Central memory CD8-positive, alpha-beta T cell (primary cell): ENCODE data around the gene METTL23.
"Not testable (repeated sequence)": the region's sequence is repeated elsewhere in the genome, so short reads cannot be mapped to it uniquely, and the experiment has no call there.

ENCODE experiments used
- ATAC-seq: fragments of 150-1000 bp; cut with Tn5 transposase; replicated peaks from 2 replicates; pipeline ENCODE4 v1.10.0; 2022; ENCODE audit warnings: mild to moderate bottlenecking, moderate FRiP score, moderate number of reproducible peaks; ENCODE audit not compliant: poor library complexity, severe bottlenecking; ENCODE audit errors: extremely low read depth
- DNase-seq, 2 donors: peaks; one replicate each; pipeline ENCODE4 v3.0.0; 2021; ENCODE audit warnings: low spot score in 2 of 2
- H3K27ac Mint-ChIP-seq: one replicate; pipeline ENCODE4 v1.8.0; 2022; ENCODE audit warnings: low read depth, mild to moderate bottlenecking, moderate library complexity, mixed read lengths
- H3K27me3 Mint-ChIP-seq: one replicate; pipeline ENCODE4 v1.8.0; 2022; ENCODE audit warnings: mixed read lengths
- H3K36me3 Mint-ChIP-seq: one replicate; pipeline ENCODE4 v1.8.0; 2022; ENCODE audit warnings: mild to moderate bottlenecking, moderate library complexity, mixed read lengths; ENCODE audit not compliant: insufficient read depth
- H3K4me1 Mint-ChIP-seq: one replicate; pipeline ENCODE4 v1.8.0; 2022; ENCODE audit warnings: mixed read lengths
- H3K4me3 Mint-ChIP-seq: one replicate; pipeline ENCODE4 v1.8.0; 2022; ENCODE audit warnings: mild to moderate bottlenecking, moderate library complexity, mixed read lengths
- H3K9me3 Mint-ChIP-seq: one replicate; pipeline ENCODE4 v1.8.0; 2022; ENCODE audit warnings: mixed read lengths

METTL23 gene

DNA sequence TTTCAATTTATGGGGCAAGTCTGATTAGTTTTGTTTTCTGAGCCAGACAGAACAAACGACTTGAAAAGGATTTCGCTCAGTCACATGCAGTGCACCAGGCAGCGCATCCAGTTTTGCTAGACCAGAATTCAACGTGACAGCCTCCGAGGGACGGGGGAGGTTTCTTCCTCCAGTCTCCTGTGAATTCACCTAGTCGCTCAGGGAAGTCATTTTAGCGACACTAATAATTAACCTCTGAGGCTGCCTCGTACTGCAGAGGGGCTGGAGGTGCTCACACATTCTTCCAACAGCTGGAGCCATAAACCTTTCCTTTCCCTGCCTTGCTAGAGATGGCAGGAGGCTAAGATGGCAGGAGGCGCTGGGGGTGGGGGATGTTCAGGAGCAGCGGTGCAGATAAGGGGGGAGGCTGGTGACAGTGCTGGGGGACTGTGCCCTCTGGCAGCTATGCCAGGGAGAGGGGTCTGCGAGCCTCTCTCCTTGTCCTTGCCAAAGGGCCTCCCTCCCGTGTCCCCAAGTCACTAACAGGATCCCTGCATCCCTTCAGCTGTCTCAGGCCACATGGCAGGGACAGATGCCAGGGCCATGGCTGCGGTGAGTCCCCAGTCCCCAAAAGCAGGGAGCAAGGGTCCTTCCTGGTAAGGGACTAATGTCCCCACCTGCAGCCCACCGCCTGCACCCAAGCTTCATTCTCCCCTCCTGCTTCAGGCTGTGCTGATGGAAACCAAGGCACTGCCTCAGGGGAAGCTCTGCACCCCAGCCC lies 39.9 kb upstream of the METTL23 start:
- Mint-ChIP-seq H3K9me3 (no peaks in the 10 kb centered on the region), H3K27ac (no peak overlapping the region), H3K36me3 (peaks cover 1% of the 10 kb centered on the region), H3K27me3 (no peaks in the 10 kb centered on the region), H3K4me1 (peaks cover 15% of the 10 kb centered on the region), H3K4me3 (no peak overlapping the region)
- ATAC-seq (no peak), DNase-seq (no peak)

DNA sequence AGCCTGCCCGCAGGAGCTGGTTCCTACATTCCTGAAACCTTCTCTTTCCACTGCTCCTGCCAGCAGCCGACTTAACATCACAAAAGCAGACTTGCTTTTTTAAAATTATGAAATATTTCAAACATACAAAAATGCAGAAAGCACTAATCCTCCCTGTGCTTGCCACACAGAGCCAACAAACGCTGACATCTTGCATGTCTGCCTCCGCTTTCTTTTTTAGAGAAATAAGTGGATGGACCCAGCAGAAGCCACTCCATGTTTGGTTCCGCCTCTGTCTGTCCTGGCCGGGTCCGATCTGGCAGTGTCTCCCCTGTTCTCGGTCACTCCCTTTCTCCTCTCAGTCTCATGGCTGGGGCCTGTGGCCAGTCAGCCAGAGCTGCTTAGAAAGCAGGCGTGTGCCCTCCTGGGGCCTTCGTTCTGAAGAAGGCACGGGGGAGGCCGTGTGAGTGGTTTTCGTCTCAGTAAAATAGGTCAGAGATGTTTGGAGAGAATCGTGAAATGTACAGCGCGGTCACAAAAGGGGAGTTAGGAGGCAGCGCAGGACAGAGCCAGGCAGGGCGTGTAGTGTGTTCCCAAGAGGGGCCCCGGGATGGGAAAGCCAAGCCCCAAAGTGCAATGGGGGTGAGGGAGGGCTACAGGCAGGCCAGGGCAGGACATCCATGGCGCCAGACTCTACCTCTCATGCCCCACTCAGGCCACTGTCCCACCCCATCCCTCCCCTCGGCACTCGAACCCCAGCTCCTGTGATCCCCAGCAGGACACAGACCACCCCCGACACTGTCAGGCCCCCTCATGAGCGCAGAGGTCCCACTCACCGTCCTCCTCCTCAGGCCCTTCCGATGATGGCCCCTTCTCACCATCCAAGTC lies 39.1 kb upstream of the METTL23 start:
- Mint-ChIP-seq H3K36me3 (no peaks in the 10 kb centered on the region), H3K27me3 (no peaks in the 10 kb centered on the region), H3K9me3 (no peaks in the 10 kb centered on the region), H3K4me3 (no peak overlapping the region), H3K4me1 (peaks cover 7% of the 10 kb centered on the region), H3K27ac (no peak overlapping the region)
- DNase-seq (no peak), ATAC-seq (no peak)

DNA sequence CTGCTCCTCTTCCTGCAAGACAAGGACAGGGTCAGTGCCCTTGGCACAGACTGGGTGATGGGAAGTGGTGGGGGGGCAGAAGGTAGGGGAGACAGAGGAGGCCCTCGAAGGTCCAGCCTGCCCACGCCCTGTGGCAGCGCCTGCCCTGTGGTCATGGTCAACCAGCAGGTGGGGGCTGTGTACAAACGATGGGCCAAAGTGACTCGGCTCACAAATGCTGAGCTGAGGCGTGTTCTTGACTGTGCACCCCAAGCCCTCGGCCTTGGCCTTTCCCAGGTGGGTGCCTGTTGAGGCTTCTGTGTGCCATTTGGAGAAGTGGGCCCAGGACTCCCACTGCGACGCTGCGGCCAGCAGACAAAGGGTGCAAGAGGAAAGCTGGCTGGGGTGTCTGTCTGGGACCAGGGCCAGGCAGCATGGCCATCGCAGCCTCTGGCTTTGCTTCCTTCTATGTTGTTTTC lies 38.4 kb upstream of the METTL23 start:
- Mint-ChIP-seq H3K36me3 (no peaks in the 10 kb centered on the region), H3K9me3 (no peaks in the 10 kb centered on the region), H3K4me3 (no peak overlapping the region), H3K27ac (no peak overlapping the region), H3K4me1 (peaks cover 6% of the 10 kb centered on the region), H3K27me3 (no peaks in the 10 kb centered on the region)
- ATAC-seq (no peak), DNase-seq (no peak)

DNA sequence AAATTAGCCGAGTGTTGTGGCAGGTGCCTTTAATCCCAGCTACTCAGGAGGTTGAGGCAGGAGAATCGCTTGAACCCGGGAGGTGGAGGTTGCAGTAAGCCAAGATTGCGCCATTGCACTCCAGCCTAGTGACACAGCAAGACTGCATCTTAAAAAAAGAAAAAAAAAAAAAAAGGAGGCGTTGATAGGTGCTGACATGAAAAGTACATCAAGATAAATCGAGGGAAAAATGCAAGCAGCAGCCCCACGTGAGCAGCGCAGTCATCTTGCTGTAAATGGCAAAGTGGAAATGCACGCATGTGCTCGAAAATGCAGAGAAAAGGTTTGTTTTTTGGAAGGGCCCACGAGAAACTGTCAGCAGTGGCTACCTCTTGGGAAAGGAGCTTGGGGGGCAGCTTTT lies 36.8 kb upstream of the METTL23 start:
- no peak for DNase-seq
- Mint-ChIP-seq H3K4me1 (peaks cover 6% of the 10 kb centered on the region), H3K36me3 (no peaks in the 10 kb centered on the region)

DNA sequence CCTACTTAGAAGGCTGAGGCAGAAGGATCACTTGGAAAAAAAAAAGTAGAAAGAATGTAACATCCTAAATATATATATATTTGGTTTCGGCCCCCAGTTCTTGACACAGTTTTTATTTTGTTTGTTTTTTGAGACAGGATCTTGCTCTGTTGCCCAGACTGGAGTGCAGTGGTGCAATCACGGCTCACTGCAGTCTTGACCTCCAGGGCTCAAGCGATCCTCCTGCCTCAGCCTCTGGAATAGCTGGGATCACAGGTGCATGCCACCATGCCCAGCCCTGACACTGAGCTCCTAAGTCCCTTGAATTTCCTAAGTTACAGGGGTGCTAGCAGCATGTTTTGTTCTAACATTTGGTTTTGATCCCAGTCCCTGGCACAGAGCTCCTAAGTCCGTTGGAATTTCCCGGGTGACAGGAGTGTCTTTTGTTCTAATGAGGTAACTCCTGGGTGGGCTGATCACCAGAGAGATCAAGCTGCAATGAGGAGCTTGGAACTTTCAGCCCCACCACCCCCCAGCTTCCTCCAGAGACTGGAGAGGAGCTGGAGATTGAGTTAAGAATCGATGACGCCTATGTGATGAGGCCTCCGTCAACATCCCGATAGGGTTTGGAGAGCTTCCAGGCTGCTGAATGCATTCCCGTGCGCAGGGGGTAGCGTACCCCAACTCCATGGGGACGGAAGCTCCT lies 35.9 kb upstream of the METTL23 start:
- DNase-seq = no peak
- H3K4me3 Mint-ChIP-seq = no peak overlapping the region
- peaks cover 15% of the 10 kb centered on the region for H3K4me1 Mint-ChIP-seq
- no peaks in the 10 kb centered on the region for H3K9me3 Mint-ChIP-seq
- no peaks in the 10 kb centered on the region for H3K27me3 Mint-ChIP-seq
- H3K36me3 Mint-ChIP-seq = no peaks in the 10 kb centered on the region
- no peak for ATAC-seq
- H3K27ac Mint-ChIP-seq = no peak overlapping the region

More for the DNA sequence above, 36.8 kb upstream of the METTL23 start:
- ATAC-seq = no peak
- no peaks in the 10 kb centered on the region for H3K9me3 Mint-ChIP-seq
- H3K27me3 Mint-ChIP-seq = no peaks in the 10 kb centered on the region
- H3K27ac Mint-ChIP-seq = no peak overlapping the region
- no peak overlapping the region for H3K4me3 Mint-ChIP-seq

DNA sequence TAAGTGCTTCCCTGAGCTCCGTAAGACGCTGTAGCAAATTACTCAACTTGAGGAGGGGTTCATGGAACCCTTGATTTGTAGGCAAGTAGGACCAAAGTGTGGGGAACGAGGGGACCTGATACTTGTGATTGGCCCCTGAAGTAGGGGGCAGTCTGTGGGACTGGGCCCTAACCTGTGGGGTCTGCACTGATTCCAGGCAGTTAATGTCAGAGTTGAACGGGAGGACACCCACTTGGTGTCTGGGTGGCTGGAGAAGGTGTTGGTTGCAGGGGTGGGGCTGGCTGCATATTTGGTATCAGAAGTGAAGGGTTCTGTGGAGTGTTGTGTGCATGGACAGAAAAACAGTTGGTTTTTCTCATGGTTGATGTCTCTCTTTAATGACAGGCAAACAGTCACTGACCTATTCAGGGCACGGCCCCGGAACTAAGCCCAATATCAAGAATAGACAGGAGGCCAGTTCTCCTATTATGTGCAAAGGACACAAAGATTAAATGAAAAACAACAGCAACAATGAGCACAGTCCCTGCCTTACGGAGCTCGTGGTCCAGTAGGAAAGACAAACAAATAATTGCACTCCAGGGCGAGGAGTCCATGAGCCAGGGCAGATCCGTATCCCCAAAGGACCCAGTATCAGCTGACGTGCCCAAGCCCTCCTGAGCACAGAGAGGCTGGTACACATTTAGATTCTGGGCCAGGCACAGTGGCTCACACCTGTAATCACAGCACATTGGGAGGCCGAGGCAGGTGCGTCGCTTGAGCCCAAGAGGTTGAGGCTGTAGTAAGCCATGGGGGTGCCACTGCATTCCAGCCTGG lies 35.1 kb upstream of the METTL23 start:
- Mint-ChIP-seq H3K9me3 (no peaks in the 10 kb centered on the region), H3K4me1 (peaks cover 18% of the 10 kb centered on the region), H3K4me3 (no peak overlapping the region), H3K36me3 (no peaks in the 10 kb centered on the region), H3K27me3 (no peaks in the 10 kb centered on the region), H3K27ac (no peak overlapping the region)
- DNase-seq (no peak), ATAC-seq (no peak)

DNA sequence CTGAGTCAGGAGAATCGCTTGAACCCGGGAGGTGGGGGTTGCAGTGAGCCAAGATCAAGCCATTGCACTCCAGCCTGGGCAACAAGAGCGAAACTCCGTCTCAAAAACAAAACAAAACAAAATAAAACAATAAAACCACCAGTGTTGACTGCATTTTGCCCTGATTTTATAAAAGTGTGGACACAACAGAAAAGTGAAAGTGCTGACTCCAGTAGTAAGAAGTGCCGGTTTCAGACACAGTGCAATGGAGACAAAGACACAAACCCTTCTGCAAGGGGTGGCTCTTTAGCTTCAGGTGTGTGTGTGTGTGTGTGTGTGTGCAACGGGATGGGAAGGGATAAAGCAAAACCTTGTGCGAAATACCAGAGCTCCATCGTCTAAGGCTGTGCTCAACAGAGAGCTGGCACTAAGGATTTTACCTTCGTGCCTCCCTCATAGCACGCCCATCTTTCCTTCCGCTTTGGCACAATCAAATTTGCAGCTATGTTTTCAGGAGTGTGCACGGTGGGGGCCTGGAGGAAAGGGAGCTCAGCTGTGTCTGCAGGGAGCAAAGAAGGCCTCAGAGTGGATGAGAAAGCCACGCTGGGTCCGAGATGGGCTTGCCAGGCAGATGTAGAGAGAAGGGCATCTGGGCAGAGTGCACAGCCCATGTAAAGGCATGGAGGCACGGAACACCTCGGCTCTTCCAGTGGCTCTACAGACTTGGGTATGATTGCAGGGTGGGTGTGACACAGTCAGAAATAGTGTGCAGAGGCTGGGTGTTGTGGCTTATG lies 31.4 kb upstream of the METTL23 start:
- H3K4me3 Mint-ChIP-seq = no peak overlapping the region
- H3K9me3 Mint-ChIP-seq = no peaks in the 10 kb centered on the region
- H3K36me3 Mint-ChIP-seq = no peaks in the 10 kb centered on the region
- ATAC-seq (no peak), DNase-seq (no peak)
- peak overlapping the region; percentile 42 for H3K27ac Mint-ChIP-seq
- peaks cover 20% of the 10 kb centered on the region for H3K4me1 Mint-ChIP-seq
- no peaks in the 10 kb centered on the region for H3K27me3 Mint-ChIP-seq

DNA sequence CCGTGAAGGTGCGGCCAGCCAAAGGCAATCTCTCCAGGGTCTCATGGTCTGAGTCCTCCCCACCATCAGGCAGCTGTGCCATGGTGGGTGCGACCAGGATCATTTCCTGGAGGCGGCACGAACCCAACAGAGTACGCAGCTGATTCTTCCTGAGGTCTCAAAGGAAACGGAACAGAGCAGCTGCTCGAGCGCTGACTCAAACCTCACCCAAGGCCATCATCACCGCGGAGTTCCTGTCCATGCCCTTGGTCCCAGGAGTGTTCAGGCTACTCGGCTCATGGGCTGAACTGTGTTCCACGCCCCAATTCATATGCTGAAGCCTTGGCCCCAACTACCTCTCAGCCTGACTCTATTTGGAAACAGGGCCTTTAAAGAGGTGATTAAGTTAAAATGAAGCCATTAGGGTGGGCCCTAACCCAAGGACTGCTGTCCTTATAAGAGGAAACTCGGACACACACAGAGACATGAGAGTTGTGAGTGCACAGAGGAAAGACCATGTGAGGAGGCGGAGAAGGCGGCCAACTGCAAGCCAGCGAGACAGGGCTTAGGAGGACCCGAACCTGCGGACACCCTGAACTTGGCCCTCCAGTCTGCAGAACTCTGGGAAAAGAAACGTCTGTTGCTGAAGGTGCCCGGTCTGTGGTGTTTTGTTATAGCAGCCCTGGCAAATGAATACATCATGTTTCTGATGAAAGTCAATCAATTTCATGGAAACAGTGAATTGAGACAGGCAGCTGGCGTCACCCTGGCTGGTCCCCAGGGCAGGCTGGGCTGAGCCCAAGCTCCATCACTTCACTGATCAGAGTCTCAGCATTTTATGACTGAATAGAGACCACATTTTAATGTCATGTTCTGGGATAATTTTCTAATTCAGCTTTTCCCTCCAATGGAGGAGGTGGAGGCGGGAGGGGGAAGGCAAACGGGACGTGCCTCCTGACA lies 29.6 kb upstream of the METTL23 start:
- ATAC-seq (no peak), DNase-seq (no peak)
- Mint-ChIP-seq H3K4me3 (no peak overlapping the region), H3K27me3 (no peaks in the 10 kb centered on the region), H3K27ac (no peak overlapping the region), H3K36me3 (no peaks in the 10 kb centered on the region), H3K4me1 (peaks cover 38% of the 10 kb centered on the region), H3K9me3 (no peaks in the 10 kb centered on the region)

DNA sequence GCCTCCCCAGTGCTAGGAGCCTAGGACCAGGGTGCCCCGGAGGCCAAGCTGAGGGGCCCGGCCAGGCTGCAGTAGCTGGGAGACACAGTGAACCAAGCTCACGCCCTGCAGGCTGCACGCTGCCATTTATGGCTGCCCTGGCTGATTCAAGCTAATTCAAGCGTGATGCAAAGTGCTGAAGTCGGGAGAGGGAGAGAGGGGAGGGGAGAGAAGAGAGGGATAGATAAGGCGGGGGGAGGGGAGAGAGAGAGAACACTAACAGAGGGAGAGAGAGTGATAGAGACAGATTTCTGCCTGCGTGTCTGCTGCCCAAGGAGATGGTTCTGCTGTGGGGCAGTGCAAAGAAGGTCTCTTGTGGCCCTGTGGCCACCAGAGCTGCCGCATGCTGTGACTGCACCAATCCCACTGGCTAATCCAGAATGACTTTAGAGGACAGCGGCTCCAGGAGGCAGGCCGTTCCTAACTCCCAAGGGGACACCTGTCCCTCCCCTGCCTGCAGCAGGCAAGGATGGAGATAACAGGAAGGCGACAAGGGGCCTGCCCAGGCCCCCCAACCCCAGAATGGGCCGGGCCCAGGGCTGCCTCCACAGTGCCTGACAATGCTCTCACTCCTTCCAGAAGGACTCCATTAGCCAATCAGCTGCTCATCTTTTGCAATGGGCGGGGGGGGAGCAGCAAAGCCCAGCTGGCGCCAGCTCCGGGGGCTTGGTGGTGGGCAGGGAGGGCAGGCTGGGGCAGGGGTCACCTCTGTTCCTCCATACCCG lies 28.8 kb upstream of the METTL23 start:
- ATAC-seq = no peak
- no peak overlapping the region for H3K4me3 Mint-ChIP-seq
- H3K9me3 Mint-ChIP-seq = no peaks in the 10 kb centered on the region
- no peaks in the 10 kb centered on the region for H3K27me3 Mint-ChIP-seq
- DNase-seq = no peak
- no peak overlapping the region for H3K27ac Mint-ChIP-seq
- H3K36me3 Mint-ChIP-seq = no peaks in the 10 kb centered on the region
- peaks cover 38% of the 10 kb centered on the region for H3K4me1 Mint-ChIP-seq

DNA sequence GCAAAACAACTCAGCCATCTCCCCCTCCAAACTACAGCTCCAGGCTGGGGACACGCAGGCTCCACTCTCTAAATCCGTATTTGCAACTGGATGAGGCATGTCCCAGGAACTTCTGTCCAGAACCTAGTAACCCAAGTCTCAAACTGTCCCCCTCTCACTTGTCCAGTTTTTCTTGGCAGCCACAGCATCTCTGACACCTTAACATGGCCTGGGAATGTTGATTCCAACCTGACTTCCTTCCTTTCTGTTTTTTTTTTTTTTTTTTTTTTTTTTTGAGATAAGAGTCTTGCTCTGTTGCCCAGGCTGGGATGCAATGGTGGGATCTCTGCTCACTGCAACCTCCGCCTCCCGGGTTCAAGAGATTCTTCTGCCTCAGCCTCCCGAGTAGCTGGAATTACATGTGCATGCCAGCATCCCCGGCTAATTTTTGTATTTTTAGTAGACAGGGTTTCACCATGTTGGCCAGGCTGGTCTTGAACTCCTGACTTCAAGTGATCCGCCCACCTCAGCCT lies 28.1 kb upstream of the METTL23 start:
- H3K27ac Mint-ChIP-seq, H3K9me3 Mint-ChIP-seq, H3K4me3 Mint-ChIP-seq, H3K36me3 Mint-ChIP-seq, H3K27me3 Mint-ChIP-seq, ATAC-seq, DNase-seq: not testable (repeated sequence)
- peaks cover 38% of the 10 kb centered on the region for H3K4me1 Mint-ChIP-seq
